Measurements from ENCODE around the gene GPR155.
A peak's percentile ranks its signal among the peaks of the same experiment; 100 is the strongest.

The GPR155 gene

GRCh38 chr2:174486563-174487107 lies at the start of gene GPR155:
Gene GPR155 (minus strand): TSS chr2:174487029. CDS start chr2:174481956, 5,073 bp downstream.
- Histone ChIP-seq H3K9me3 (ENCODE audit: severe bottlenecking) (no peaks in the 10 kb centered on the region), H3K36me3 (no peaks in the 10 kb centered on the region), H3K27ac (peak within 1 kb of the TSS; percentile 87), H3K27me3 (ENCODE audit: insufficient read depth, low read depth, severe bottlenecking) (no peaks in the 10 kb centered on the region), H3K4me3 (ENCODE audit: low read depth, low read length) (peak within 1 kb of the TSS; percentile 84)
- TF ChIP-seq CTCF (IDR thresholded peaks at IDR 0.05; ENCODE audit: low read depth, low read length) = peak; percentile 34; the same call in 1 of the 2 replicates
- DNase-seq = peak; percentile 58

- no peak for TF ChIP-seq CTCF (IDR thresholded peaks at IDR 0.05; ENCODE audit: low read depth, low read length)
- Histone ChIP-seq H3K36me3 (no peaks in the 10 kb centered on the region), H3K27me3 (ENCODE audit: insufficient read depth, low read depth, severe bottlenecking) (no peaks in the 10 kb centered on the region), H3K4me3 (ENCODE audit: low read depth, low read length) (peak overlapping the region; percentile 6; the same call in 1 of the 2 replicates), H3K9me3 (ENCODE audit: severe bottlenecking) (no peaks in the 10 kb centered on the region), H3K27ac (peak overlapping the region; percentile 35; the same call in 1 of the 2 replicates)
- DNase-seq = peak; percentile 92
These were observed 49.2 kb upstream of the GPR155 start for GRCh38 chr2:174535757-174536703.

- Histone ChIP-seq H3K27ac (peak overlapping the region; percentile 50), H3K36me3 (no peaks in the 10 kb centered on the region), H3K27me3 (ENCODE audit: insufficient read depth, low read depth, severe bottlenecking) (no peaks in the 10 kb centered on the region), H3K4me3 (ENCODE audit: low read depth, low read length) (no peak overlapping the region), H3K9me3 (ENCODE audit: severe bottlenecking) (no peaks in the 10 kb centered on the region)
- no peak for TF ChIP-seq CTCF (IDR thresholded peaks at IDR 0.05; ENCODE audit: low read depth, low read length)
- peak; percentile 83 for DNase-seq
These were observed 48.3 kb upstream of the GPR155 start for GRCh38 chr2:174535083-174535482.

- no peak overlapping the region for H3K27ac ChIP-seq
- no peak overlapping the region for H3K4me3 ChIP-seq (ENCODE audit: low read depth, low read length)
- H3K27me3 ChIP-seq (ENCODE audit: insufficient read depth, low read depth, severe bottlenecking) = no peaks in the 10 kb centered on the region
- no peaks in the 10 kb centered on the region for H3K36me3 ChIP-seq
- no peak for DNase-seq
- no peaks in the 10 kb centered on the region for H3K9me3 ChIP-seq (ENCODE audit: severe bottlenecking)
- no peak for TF ChIP-seq CTCF (IDR thresholded peaks at IDR 0.05; ENCODE audit: low read depth, low read length)
These were observed 43.1 kb upstream of the GPR155 start for GRCh38 chr2:174529916-174530315.

GRCh38 chr2:174527959-174528358 lies 41.1 kb upstream of the GPR155 start:
- Histone ChIP-seq H3K9me3 (ENCODE audit: severe bottlenecking) (no peaks in the 10 kb centered on the region), H3K36me3 (no peaks in the 10 kb centered on the region), H3K4me3 (ENCODE audit: low read depth, low read length) (no peak overlapping the region), H3K27me3 (ENCODE audit: insufficient read depth, low read depth, severe bottlenecking) (no peaks in the 10 kb centered on the region), H3K27ac (no peak overlapping the region)
- no peak for DNase-seq
- no peak for TF ChIP-seq CTCF (IDR thresholded peaks at IDR 0.05; ENCODE audit: low read depth, low read length)

Measured in WERI-Rb-1 (cell line).